GM12872 (cell line): ENCODE results near the gene MRAP.

ENCODE experiments used
- CTCF ChIP-seq: IDR thresholded peaks from 3 replicates; pipeline ENCODE4 v1.5.1; 2011; ENCODE audit warnings: low read depth, mild to moderate bottlenecking, low read length, moderate library complexity; ENCODE audit not compliant: insufficient read depth

MRAP gene

GRCh38 chr21:32328595-32328994 lies 29.9 kb downstream of the MRAP start:
- no peak for TF ChIP-seq CTCF

DNA sequence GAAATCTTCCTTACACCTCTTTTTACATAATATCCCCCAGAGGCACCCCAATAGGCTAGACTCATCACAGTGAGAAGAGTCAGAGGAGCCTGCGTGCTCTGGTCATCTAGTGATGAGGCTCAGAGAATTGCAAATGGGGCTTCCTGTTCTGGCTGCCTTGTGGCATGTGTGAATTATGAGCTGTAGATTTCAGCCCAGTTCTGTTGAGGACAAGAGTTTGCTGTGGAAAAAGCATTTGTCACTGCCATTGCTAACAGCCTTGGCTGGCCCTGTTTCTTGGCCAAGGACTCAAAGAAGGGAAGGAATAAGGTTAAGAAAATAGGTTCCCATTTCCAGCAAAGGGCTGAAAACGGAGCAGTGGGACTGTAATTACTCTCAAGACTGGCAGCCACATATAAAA lies 30.7 kb downstream of the MRAP start:
- no peak for TF ChIP-seq CTCF

- no peak for TF ChIP-seq CTCF
Observed at GRCh38 chr21:32329776-32330175, 31.1 kb downstream of the MRAP start.

GRCh38 chr21:32330784-32331311 lies 32.2 kb downstream of the MRAP start:
- TF ChIP-seq CTCF: no peak

DNA sequence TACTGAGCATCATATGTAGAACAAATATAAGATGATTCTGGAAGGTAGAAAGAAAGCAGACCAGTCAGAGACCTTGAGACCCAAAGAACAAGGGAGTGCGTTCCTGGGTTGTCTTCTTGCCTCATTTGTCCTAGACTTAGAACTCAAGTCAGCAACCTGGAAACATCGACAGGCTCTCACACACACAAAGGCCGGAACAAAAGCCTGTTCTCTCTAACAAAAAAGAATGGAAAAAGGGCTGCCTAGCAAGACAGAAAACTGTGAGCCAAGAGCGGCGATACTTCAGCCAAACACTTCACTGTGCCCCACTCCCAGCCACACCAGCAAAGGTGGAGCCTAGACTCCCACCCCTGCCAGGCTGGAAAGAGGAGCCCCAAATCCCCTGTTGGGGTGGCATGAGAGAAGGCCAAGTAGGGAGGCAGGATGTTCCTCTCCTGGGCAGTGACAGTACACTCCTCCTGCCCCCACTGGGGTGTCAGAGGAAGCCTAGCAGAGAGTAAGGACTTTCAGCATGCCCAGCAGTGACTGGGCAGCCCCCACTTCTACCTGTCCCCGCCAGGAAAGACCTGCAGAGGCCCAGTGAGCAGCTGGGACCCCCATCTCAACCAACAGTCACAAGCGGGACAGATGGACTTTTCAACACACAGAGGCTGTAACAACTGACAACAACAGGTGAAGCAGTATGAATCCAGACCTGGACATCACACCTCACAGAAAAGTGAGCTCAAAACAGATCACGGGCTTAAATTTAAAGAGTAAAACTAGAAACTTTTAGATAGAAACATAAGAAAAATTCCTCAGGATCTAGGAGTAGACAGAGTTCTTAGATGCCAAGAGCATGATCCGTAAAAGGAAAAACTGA lies 33.0 kb downstream of the MRAP start:
- TF ChIP-seq CTCF: no peak

GRCh38 chr21:32332463-32332951 lies 33.9 kb downstream of the MRAP start:
- no peak for TF ChIP-seq CTCF

DNA sequence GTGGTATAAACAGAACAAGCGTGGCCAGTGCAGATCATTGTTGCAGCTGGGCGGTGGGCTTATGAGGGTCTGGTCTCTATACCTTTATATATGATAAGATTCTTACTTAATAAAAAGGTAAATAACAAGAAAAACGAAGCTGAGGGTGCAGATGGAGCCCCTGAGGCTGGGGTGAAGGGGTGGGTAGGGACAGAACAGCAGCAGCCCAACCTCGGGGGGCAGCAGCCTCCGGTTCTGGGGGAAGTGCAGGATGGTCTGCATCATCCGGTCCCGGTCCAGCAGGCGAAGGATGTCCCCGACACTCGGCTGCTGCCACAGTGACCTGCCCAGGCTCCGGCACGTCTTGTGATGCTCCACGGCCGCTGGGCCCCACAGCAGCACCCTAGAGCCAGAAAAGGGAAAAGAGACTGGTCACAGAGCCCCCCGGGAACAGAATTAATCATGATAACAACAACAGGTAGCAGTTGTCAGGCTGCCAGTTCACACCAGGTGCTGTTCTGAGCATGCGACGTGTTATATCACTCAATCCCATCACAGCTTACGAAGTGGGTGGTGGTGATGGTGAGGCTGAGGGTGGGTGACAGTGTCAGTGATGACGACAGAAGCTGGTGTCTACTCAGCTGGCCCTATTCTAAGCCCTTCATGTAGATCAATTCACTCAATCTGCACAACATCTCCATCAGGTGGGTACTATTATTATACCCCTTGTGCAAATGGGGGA lies 35.5 kb downstream of the MRAP start:
- no peak for TF ChIP-seq CTCF
